GM18511 (cell line): ENCODE data around the gene SLC22A15.
"Not testable (repeated sequence)": the region's sequence is repeated elsewhere in the genome, so short reads cannot be mapped to it uniquely, and the experiment has no call there.

ENCODE experiments used
- ATAC-seq: cut with Tn5 transposase; IDR thresholded peaks from one replicate; pipeline ENCODE4 v1.9.1; 2021; ENCODE audit warnings: mild to moderate bottlenecking, moderate library complexity; ENCODE audit not compliant: unreplicated experiment

Gene SLC22A15

GRCh38 chr1:116031302-116031835, 55.1 kb downstream of the SLC22A15 start:
- ATAC-seq: no peak

- ATAC-seq: no peak
These were observed 57.0 kb downstream of the SLC22A15 start for GRCh38 chr1:116033322-116033721.

- ATAC-seq: no peak
These were observed 59.9 kb downstream of the SLC22A15 start for GRCh38 chr1:116036255-116036654.

- ATAC-seq: no peak
These were observed 62.4 kb downstream of the SLC22A15 start for GRCh38 chr1:116038679-116039078.

- ATAC-seq: no peak
These were observed 67.8 kb downstream of the SLC22A15 start for GRCh38 chr1:116044071-116044470.

- ATAC-seq: not testable (repeated sequence)
These were observed 70.6 kb downstream of the SLC22A15 start for GRCh38 chr1:116046933-116047332.

- not testable (repeated sequence) for ATAC-seq
These were observed 75.6 kb downstream of the SLC22A15 start for GRCh38 chr1:116051896-116052295.

GRCh38 chr1:116062201-116062600, 85.9 kb downstream of the SLC22A15 start:
- no peak for ATAC-seq

GRCh38 chr1:116064616-116065015, 88.3 kb downstream of the SLC22A15 start:
- ATAC-seq: no peak

- ATAC-seq: no peak
These were observed 90.7 kb downstream of the SLC22A15 start for GRCh38 chr1:116066868-116067565.

- no peak for ATAC-seq
These were observed 91.2 kb downstream of the SLC22A15 start for GRCh38 chr1:116067566-116067890.

GRCh38 chr1:116075575-116075974, 99.3 kb downstream of the SLC22A15 start:
- no peak for ATAC-seq

- ATAC-seq: no peak
These were observed 99.7 kb downstream of the SLC22A15 start for GRCh38 chr1:116075990-116076389.

GRCh38 chr1:116076831-116077230, 100.5 kb downstream of the SLC22A15 start:
- no peak for ATAC-seq

GRCh38 chr1:116078699-116079223, 102.4 kb downstream of the SLC22A15 start:
- ATAC-seq: no peak

- ATAC-seq: no peak
These were observed 111.3 kb downstream of the SLC22A15 start for GRCh38 chr1:116087628-116088027.

GRCh38 chr1:116089870-116090269, 113.6 kb downstream of the SLC22A15 start:
- ATAC-seq: no peak

GRCh38 chr1:116091083-116091482, 114.8 kb downstream of the SLC22A15 start:
- no peak for ATAC-seq

GRCh38 chr1:116092752-116093489, 116.6 kb downstream of the SLC22A15 start:
- ATAC-seq: no peak

- no peak for ATAC-seq
These were observed 118.7 kb downstream of the SLC22A15 start for GRCh38 chr1:116095027-116095426.

GRCh38 chr1:116096013-116096618, 119.8 kb downstream of the SLC22A15 start:
- no peak for ATAC-seq

GRCh38 chr1:116097626-116098025, 121.3 kb downstream of the SLC22A15 start:
- ATAC-seq: no peak
